Cardiac muscle cell (in vitro differentiated cells and primary cell): ENCODE results near the gene OPN3. TPM values are rescaled to one million over a fixed set of nuclear protein-coding genes. Genes with fewer than 3 reads are reported as not detected.
A peak's percentile ranks its signal among the peaks of the same experiment; 100 is the strongest.

Experiments used
- DNase-seq, 2 donors: peaks; one replicate each; pipeline versions ENCODE4 v3.0.0 to v3.0.0-alpha.2; 2010 to 2017; ENCODE audit warnings: low read depth in 1 of 2, low spot score in 1 of 2
- H3K27ac ChIP-seq: fragments of 200-600 bp; sonication (generic); 2 replicates; pipeline ENCODE4 v1.5.1; 2016
- H3K27me3 ChIP-seq: fragments of 200-600 bp; sonication (generic); 2 replicates; pipeline ENCODE4 v1.6.0; 2016; ENCODE audit warnings: control low read depth
- H3K36me3 ChIP-seq: fragments of 200-600 bp; sonication (generic); 2 replicates; pipeline ENCODE4 v1.5.1; 2016; ENCODE audit warnings: control low read depth
- H3K4me1 ChIP-seq: fragments of 200-600 bp; sonication (generic); 2 replicates; pipeline ENCODE4 v1.8.1; 2017; ENCODE audit warnings: low read depth, mild to moderate bottlenecking, mixed run types
- H3K4me3 ChIP-seq: fragments of 200-600 bp; sonication (generic); 2 replicates; pipeline ENCODE4 v1.5.1; 2016; ENCODE audit warnings: mild to moderate bottlenecking
- H3K9me3 ChIP-seq: fragments of 200-600 bp; sonication (generic); 2 replicates; pipeline ENCODE4 v1.5.1; 2017; ENCODE audit warnings: low read depth, mild to moderate bottlenecking, control low read depth
- polyA plus RNA-seq: library from polyadenylated mRNA; unstranded; fragments of >200 nt; fragmentation: Nextera tagmentation; extraction: Ambion mirVana; gene quantifications from 2 replicates; pipeline ENCODE4 v1.2.1, GENCODE V29; 2016
- total RNA-seq: library from RNA; depleted of rRNA; stranded (reverse); fragments of >200 nt; gene quantifications from 2 replicates; pipeline ENCODE4 v1.2.3, GENCODE V29; 2016
- TF ChIP-seq, protein P1 (sequence below): IDR thresholded peaks from 2 replicates; pipeline ENCODE4 v1.5.1; 2012; ENCODE audit warnings: low read depth, mild to moderate bottlenecking, low read length

Gene OPN3
- total and polyA plus RNA-seq, 2 experiments from 2014 or later, result 17.5 to 19.7 TPM

GRCh38 chr1:241642593-241642944 is 2.4 kb upstream of the OPN3 start:
- Histone ChIP-seq H3K4me1 (peaks cover 10% of the 10 kb centered on the region), H3K27me3 (no peaks in the 10 kb centered on the region), H3K36me3 (no peaks in the 10 kb centered on the region), H3K9me3 (no peaks in the 10 kb centered on the region), H3K27ac (no peak overlapping the region), H3K4me3 (no peak overlapping the region)
- TF ChIP-seq, protein P1, sequence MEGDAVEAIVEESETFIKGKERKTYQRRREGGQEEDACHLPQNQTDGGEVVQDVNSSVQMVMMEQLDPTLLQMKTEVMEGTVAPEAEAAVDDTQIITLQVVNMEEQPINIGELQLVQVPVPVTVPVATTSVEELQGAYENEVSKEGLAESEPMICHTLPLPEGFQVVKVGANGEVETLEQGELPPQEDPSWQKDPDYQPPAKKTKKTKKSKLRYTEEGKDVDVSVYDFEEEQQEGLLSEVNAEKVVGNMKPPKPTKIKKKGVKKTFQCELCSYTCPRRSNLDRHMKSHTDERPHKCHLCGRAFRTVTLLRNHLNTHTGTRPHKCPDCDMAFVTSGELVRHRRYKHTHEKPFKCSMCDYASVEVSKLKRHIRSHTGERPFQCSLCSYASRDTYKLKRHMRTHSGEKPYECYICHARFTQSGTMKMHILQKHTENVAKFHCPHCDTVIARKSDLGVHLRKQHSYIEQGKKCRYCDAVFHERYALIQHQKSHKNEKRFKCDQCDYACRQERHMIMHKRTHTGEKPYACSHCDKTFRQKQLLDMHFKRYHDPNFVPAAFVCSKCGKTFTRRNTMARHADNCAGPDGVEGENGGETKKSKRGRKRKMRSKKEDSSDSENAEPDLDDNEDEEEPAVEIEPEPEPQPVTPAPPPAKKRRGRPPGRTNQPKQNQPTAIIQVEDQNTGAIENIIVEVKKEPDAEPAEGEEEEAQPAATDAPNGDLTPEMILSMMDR, result no peak
- no peak for DNase-seq

GRCh38 chr1:241641773-241642592 is 1.8 kb upstream of the OPN3 start:
- peak in 1 of 2 donors; percentile 75 for DNase-seq
- H3K27me3 ChIP-seq, result no peaks in the 10 kb centered on the region
- TF ChIP-seq, protein P1, result no peak
- H3K27ac ChIP-seq, result no peak overlapping the region
- peaks cover 10% of the 10 kb centered on the region for H3K4me1 ChIP-seq
- no peaks in the 10 kb centered on the region for H3K9me3 ChIP-seq
- H3K4me3 ChIP-seq, result no peak overlapping the region
- no peaks in the 10 kb centered on the region for H3K36me3 ChIP-seq

GRCh38 chr1:241640867-241641622 is 876 bp upstream of the OPN3 start:
- Histone ChIP-seq H3K36me3 (no peaks in the 10 kb centered on the region), H3K27ac (no peak overlapping the region), H3K4me3 (no peak overlapping the region), H3K9me3 (no peaks in the 10 kb centered on the region), H3K27me3 (no peaks in the 10 kb centered on the region), H3K4me1 (peaks cover 10% of the 10 kb centered on the region)
- TF ChIP-seq, protein P1, result no peak
- DNase-seq, result no peak

- H3K4me1 ChIP-seq, result peaks cover 10% of the 10 kb centered on the region
- DNase-seq, result peak; percentile 27 to 44
- H3K4me3 ChIP-seq, result peak overlapping the region; percentile 91
- no peaks in the 10 kb centered on the region for H3K36me3 ChIP-seq
- TF ChIP-seq, protein P1, result no peak
- no peaks in the 10 kb centered on the region for H3K27me3 ChIP-seq
- H3K9me3 ChIP-seq, result no peaks in the 10 kb centered on the region
- H3K27ac ChIP-seq, result peak overlapping the region; percentile 73
Measured at GRCh38 chr1:241639623-241640148, 483 bp downstream of the OPN3 start.

GRCh38 chr1:241638909-241639622 is 1.1 kb downstream of the OPN3 start:
- TF ChIP-seq, protein P1, result no peak
- peaks cover 10% of the 10 kb centered on the region for H3K4me1 ChIP-seq
- no peak overlapping the region for H3K27ac ChIP-seq
- H3K27me3 ChIP-seq, result no peaks in the 10 kb centered on the region
- no peaks in the 10 kb centered on the region for H3K36me3 ChIP-seq
- no peaks in the 10 kb centered on the region for H3K9me3 ChIP-seq
- DNase-seq, result peak in 1 of 2 donors; percentile 48
- peak overlapping the region; percentile 91 for H3K4me3 ChIP-seq
